GM23248 (cell line): Measurements from ENCODE around the gene GPA33.

ENCODE experiments used
- EZH2 ChIP-seq: fragments of 200-600 bp; sonication (generic); IDR thresholded peaks from 2 replicates; pipeline ENCODE4 v1.6.1; 2018; ENCODE audit warnings: antibody characterized with exemption, mild to moderate bottlenecking; ENCODE audit not compliant: insufficient read depth, poor library complexity, severe bottlenecking
- EZH2phosphoT487 ChIP-seq: fragments of 200-600 bp; sonication (generic); IDR thresholded peaks from 2 replicates; pipeline ENCODE4 v1.6.1; 2018; ENCODE audit warnings: antibody characterized with exemption, moderate library complexity, mild to moderate bottlenecking, low read depth; ENCODE audit not compliant: insufficient read depth

GRCh38 chr1:167114725-167115124, 24.5 kb upstream of the GPA33 start:
- TF ChIP-seq EZH2 (no peak), EZH2phosphoT487 (no peak)
